GM23338 (cell line): ENCODE results near the gene HGFAC. TPM values are rescaled to one million over a fixed set of nuclear protein-coding genes. Genes with fewer than 3 reads are reported as not detected.

Source experiments
- ATAC-seq: fragments of 200-7000 bp; cut with Tn5 transposase; 3 replicates; pipeline ENCODE4 v1.9.1; 2020
- DNase-seq: peaks from one replicate; pipeline ENCODE4 v3.0.0-alpha.2; 2015; ENCODE audit warnings: low spot score
- H2AFZ ChIP-seq: fragments of 200-600 bp; sonication (generic); 2 replicates; pipeline ENCODE4 v1.8.0; 2016; ENCODE audit warnings: antibody characterized with exemption, mild to moderate bottlenecking, moderate library complexity
- H3F3A ChIP-seq: fragments of 200-600 bp; sonication (generic); replicated peaks from 2 replicates; pipeline ENCODE4 v1.8.0; 2017; ENCODE audit warnings: antibody characterized with exemption, mixed run types, low read depth
- H3K27ac ChIP-seq: fragments of 200-600 bp; sonication (generic); 2 replicates; pipeline ENCODE4 v1.6.1; 2016; ENCODE audit warnings: low read depth
- H3K27me3 ChIP-seq: fragments of 200-600 bp; sonication (generic); 2 replicates; pipeline ENCODE4 v1.8.0; 2016; ENCODE audit warnings: mild to moderate bottlenecking, mixed run types, moderate library complexity; ENCODE audit not compliant: insufficient read depth
- H3K36me3 ChIP-seq: fragments of 200-600 bp; sonication (generic); 2 replicates; pipeline ENCODE4 v1.8.0; 2016; ENCODE audit warnings: mild to moderate bottlenecking; ENCODE audit not compliant: insufficient read depth
- H3K4me1 ChIP-seq: fragments of 200-600 bp; sonication (generic); 2 replicates; pipeline ENCODE4 v1.8.0; 2016; ENCODE audit warnings: mild to moderate bottlenecking, moderate library complexity; ENCODE audit not compliant: insufficient read depth
- H3K4me2 ChIP-seq: fragments of 200-600 bp; sonication (generic); 2 replicates; pipeline ENCODE4 v1.7.1; 2017; ENCODE audit warnings: mixed run types
- H3K4me3 ChIP-seq: fragments of 200-600 bp; sonication (generic); 2 replicates; pipeline ENCODE4 v1.6.1; 2016; ENCODE audit warnings: mixed run types
- H3K79me2 ChIP-seq: fragments of 200-600 bp; sonication (generic); replicated peaks from 2 replicates; pipeline ENCODE4 v1.8.0; 2017; ENCODE audit warnings: mild to moderate bottlenecking; ENCODE audit not compliant: insufficient read depth
- H3K9me2 ChIP-seq: fragments of 200-600 bp; sonication (generic); 2 replicates; pipeline ENCODE4 v1.8.0; 2017; ENCODE audit not compliant: insufficient read depth
- H4K20me1 ChIP-seq: fragments of 200-600 bp; sonication (generic); replicated peaks from 2 replicates; pipeline ENCODE4 v1.8.0; 2017; ENCODE audit warnings: mild to moderate bottlenecking; ENCODE audit not compliant: insufficient read depth
- H3K27ac Mint-ChIP-seq: 2 replicates; pipeline ENCODE4 v1.8.0; 2020; ENCODE audit warnings: inconsistent platforms, mild to moderate bottlenecking, moderate library complexity, mixed read lengths
- H3K27me3 Mint-ChIP-seq: 3 replicates; pipeline ENCODE4 v1.8.0; 2022; ENCODE audit warnings: low read depth, mild to moderate bottlenecking, moderate library complexity, mixed read lengths, inconsistent platforms; ENCODE audit not compliant: insufficient read depth, poor library complexity
- H3K36me3 Mint-ChIP-seq: 3 replicates; pipeline ENCODE4 v1.8.0; 2021; ENCODE audit warnings: low read depth, mild to moderate bottlenecking, inconsistent platforms, moderate library complexity, mixed read lengths
- H3K4me1 Mint-ChIP-seq: 3 replicates; pipeline ENCODE4 v1.8.0; 2020; ENCODE audit warnings: mild to moderate bottlenecking, inconsistent platforms, mixed read lengths
- H3K4me3 Mint-ChIP-seq: 3 replicates; pipeline ENCODE4 v1.8.0; 2021; ENCODE audit warnings: moderate library complexity, mild to moderate bottlenecking, inconsistent platforms, mixed read lengths
- H3K9me3 Mint-ChIP-seq: 3 replicates; pipeline ENCODE4 v1.8.0; 2020; ENCODE audit warnings: moderate library complexity, mild to moderate bottlenecking, inconsistent platforms, mixed read lengths
- CTCF ChIP-seq, 2 experiments: fragments of 200-600 bp in 1 of 2; sonication (generic) in 1 of 2; conservative IDR thresholded peaks; 2 replicates each; pipeline versions ENCODE4 v1.5.1 to v1.6.1; 2016 to 2017; ENCODE audit warnings: antibody characterized with exemption in 2 of 2, low read depth in 2 of 2, mild to moderate bottlenecking in 2 of 2, moderate library complexity in 1 of 2
- EZH2phosphoT487 ChIP-seq: fragments of 200-600 bp; sonication (generic); IDR thresholded peaks from one replicate; pipeline ENCODE4 v1.8.1; 2018; ENCODE audit warnings: antibody characterized with exemption; ENCODE audit not compliant: unreplicated experiment
- NANOG ChIP-seq: IDR thresholded peaks from 2 replicates; pipeline ENCODE4 v1.6.1; 2016; ENCODE audit warnings: antibody characterized with exemption, borderline replicate concordance
- REST ChIP-seq: IDR thresholded peaks from one replicate; pipeline ENCODE4 v1.6.1; 2018; ENCODE audit warnings: antibody characterized with exemption; ENCODE audit not compliant: unreplicated experiment
- ZNF114 ChIP-seq: fragments of 250-450 bp; sonication (Bioruptor Pico); IDR thresholded peaks from 2 replicates; pipeline ENCODE4 v1.5.0; 2020; ENCODE audit warnings: mild to moderate bottlenecking, moderate library complexity
- polyA plus RNA-seq: library from polyadenylated mRNA; unstranded; fragments of >200 nt; fragmentation: Nextera tagmentation; extraction: Ambion mirVana; gene quantifications from 2 replicates; pipeline ENCODE4 v1.2.1, GENCODE V29; 2016
- total RNA-seq: library from RNA; depleted of rRNA; stranded (reverse); fragments of >200 nt; shearing (Covaris generic); gene quantifications from 2 replicates; pipeline ENCODE4 v1.2.3, GENCODE V29; 2014
- TF ChIP-seq, protein P1 (sequence below): fragments of 250-450 bp; sonication (Bioruptor Pico); IDR thresholded peaks from 2 replicates; pipeline ENCODE4 v1.5.0; 2020; ENCODE audit warnings: mild to moderate bottlenecking, moderate library complexity

The HGFAC gene
- total and polyA plus RNA-seq, 2 experiments from 2014 or later: 0.94 TPM; not detected in 1

- H3K4me1 Mint-ChIP-seq: peaks cover 8% of the 10 kb centered on the region; the same call in 2 of the 3 replicates
- no peak overlapping the region for H3K27ac Mint-ChIP-seq
- H3K9me3 Mint-ChIP-seq: no peaks in the 10 kb centered on the region
- TF ChIP-seq, protein P1, sequence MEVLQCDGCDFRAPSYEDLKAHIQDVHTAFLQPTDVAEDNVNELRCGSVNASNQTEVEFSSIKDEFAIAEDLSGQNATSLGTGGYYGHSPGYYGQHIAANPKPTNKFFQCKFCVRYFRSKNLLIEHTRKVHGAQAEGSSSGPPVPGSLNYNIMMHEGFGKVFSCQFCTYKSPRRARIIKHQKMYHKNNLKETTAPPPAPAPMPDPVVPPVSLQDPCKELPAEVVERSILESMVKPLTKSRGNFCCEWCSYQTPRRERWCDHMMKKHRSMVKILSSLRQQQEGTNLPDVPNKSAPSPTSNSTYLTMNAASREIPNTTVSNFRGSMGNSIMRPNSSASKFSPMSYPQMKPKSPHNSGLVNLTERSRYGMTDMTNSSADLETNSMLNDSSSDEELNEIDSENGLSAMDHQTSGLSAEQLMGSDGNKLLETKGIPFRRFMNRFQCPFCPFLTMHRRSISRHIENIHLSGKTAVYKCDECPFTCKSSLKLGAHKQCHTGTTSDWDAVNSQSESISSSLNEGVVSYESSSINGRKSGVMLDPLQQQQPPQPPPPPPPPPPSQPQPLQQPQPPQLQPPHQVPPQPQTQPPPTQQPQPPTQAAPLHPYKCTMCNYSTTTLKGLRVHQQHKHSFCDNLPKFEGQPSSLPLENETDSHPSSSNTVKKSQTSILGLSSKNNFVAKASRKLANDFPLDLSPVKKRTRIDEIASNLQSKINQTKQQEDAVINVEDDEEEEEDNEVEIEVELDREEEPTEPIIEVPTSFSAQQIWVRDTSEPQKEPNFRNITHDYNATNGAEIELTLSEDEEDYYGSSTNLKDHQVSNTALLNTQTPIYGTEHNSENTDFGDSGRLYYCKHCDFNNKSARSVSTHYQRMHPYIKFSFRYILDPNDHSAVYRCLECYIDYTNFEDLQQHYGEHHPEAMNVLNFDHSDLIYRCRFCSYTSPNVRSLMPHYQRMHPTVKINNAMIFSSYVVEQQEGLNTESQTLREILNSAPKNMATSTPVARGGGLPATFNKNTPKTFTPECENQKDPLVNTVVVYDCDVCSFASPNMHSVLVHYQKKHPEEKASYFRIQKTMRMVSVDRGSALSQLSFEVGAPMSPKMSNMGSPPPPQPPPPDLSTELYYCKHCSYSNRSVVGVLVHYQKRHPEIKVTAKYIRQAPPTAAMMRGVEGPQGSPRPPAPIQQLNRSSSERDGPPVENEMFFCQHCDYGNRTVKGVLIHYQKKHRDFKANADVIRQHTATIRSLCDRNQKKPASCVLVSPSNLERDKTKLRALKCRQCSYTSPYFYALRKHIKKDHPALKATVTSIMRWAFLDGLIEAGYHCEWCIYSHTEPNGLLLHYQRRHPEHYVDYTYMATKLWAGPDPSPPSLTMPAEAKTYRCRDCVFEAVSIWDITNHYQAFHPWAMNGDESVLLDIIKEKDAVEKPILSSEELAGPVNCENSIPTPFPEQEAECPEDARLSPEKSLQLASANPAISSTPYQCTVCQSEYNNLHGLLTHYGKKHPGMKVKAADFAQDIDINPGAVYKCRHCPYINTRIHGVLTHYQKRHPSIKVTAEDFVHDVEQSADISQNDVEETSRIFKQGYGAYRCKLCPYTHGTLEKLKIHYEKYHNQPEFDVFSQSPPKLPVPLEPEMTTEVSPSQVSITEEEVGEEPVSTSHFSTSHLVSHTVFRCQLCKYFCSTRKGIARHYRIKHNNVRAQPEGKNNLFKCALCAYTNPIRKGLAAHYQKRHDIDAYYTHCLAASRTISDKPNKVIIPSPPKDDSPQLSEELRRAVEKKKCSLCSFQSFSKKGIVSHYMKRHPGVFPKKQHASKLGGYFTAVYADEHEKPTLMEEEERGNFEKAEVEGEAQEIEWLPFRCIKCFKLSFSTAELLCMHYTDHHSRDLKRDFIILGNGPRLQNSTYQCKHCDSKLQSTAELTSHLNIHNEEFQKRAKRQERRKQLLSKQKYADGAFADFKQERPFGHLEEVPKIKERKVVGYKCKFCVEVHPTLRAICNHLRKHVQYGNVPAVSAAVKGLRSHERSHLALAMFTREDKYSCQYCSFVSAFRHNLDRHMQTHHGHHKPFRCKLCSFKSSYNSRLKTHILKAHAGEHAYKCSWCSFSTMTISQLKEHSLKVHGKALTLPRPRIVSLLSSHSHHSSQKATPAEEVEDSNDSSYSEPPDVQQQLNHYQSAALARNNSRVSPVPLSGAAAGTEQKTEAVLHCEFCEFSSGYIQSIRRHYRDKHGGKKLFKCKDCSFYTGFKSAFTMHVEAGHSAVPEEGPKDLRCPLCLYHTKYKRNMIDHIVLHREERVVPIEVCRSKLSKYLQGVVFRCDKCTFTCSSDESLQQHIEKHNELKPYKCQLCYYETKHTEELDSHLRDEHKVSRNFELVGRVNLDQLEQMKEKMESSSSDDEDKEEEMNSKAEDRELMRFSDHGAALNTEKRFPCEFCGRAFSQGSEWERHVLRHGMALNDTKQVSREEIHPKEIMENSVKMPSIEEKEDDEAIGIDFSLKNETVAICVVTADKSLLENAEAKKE (CRISPR knock-in tag): no peak
- TF ChIP-seq EZH2phosphoT487: no peak
- no peak for TF ChIP-seq NANOG
- no peak for TF ChIP-seq ZNF114 (CRISPR knock-in tag)
- no peaks in the 10 kb centered on the region for H3K9me2 ChIP-seq
- no peaks in the 10 kb centered on the region for H3K36me3 ChIP-seq
- H4K20me1 ChIP-seq: 0 out of 2 replicates have a peak, but pooled peaks cover 4% of the 10 kb centered on the region
- H3K4me3 Mint-ChIP-seq: no peak overlapping the region
- no peaks in the 10 kb centered on the region for H3F3A ChIP-seq
- no peaks in the 10 kb centered on the region for H3K27me3 ChIP-seq
- no peaks in the 10 kb centered on the region for H3K4me1 ChIP-seq
- H3K27ac ChIP-seq: no peak overlapping the region
- no peak overlapping the region for H2AFZ ChIP-seq
- peaks cover 12% of the 10 kb centered on the region for H3K27me3 Mint-ChIP-seq
- DNase-seq: no peak
- no peak overlapping the region for H3K4me2 ChIP-seq
- H3K4me3 ChIP-seq: no peak overlapping the region
- no peak for ATAC-seq
- H3K79me2 ChIP-seq: no peaks in the 10 kb centered on the region
- H3K36me3 Mint-ChIP-seq: no peaks in the 10 kb centered on the region
Observed at GRCh38 chr4:3430524-3430923, 11.2 kb upstream of the HGFAC start.

DNA sequence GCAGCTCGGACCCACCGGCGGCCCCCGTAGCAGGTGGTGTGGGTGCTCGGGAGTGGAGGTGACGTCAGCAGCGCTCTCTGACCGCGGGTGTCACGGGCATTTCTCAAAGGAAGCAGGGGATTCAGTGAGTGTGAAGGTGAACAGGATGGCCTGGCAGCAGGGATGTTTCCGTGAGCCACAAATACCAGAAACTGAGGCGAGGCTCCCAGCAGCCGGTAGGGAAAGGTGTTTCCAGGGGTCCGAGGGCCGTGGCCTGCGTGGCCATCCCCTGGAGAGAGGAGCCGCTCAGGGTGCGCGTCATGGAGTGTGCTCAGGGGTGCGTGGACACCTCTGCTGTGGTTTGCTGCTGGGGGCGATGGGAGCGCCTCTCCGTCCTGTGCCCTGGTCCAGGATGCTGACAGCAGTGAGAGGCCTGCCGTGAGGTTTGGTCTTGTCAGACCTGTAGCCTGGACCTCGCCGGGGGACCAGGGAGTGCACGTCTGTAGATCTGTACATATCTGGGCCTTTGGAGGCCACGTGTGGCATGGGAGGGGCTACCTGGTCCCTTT lies 10.2 kb upstream of the HGFAC start:
- peaks cover 10% of the 10 kb centered on the region; the same call in 2 of the 3 replicates for H3K4me1 Mint-ChIP-seq
- H2AFZ ChIP-seq: no peak overlapping the region
- H3K27me3 Mint-ChIP-seq: peaks cover 12% of the 10 kb centered on the region

More for the DNA sequence above, 10.2 kb upstream of the HGFAC start:
- Histone ChIP-seq H3K4me2 (no peak overlapping the region), H3K4me1 (no peaks in the 10 kb centered on the region), H3K4me3 (no peak overlapping the region), H3K27ac (no peak overlapping the region), H3K9me2 (no peaks in the 10 kb centered on the region), H3F3A (no peaks in the 10 kb centered on the region), H3K36me3 (no peaks in the 10 kb centered on the region), H3K27me3 (no peaks in the 10 kb centered on the region), H4K20me1 (0 out of 2 replicates have a peak, but pooled peaks cover 4% of the 10 kb centered on the region), H3K79me2 (no peaks in the 10 kb centered on the region)
- TF ChIP-seq CTCF (conservative IDR thresholded peaks at IDR 0.05; ENCODE audit: low read depth in 2 of 2) (no peak), ZNF114 (CRISPR knock-in tag) (no peak), REST (no peak)
- Mint-ChIP-seq H3K36me3 (no peaks in the 10 kb centered on the region), H3K9me3 (no peaks in the 10 kb centered on the region), H3K4me3 (no peak overlapping the region), H3K27ac (no peak overlapping the region)
- ATAC-seq (no peak), DNase-seq (no peak)
